GM18507 (cell line): ENCODE results near the gene GRIK3.
"Not testable (repeated sequence)": the region's sequence is repeated elsewhere in the genome, so short reads cannot be mapped to it uniquely, and the experiment has no call there.

Source experiments
- DNase-seq: peaks from one replicate; pipeline ENCODE4 v3.0.0; 2011; ENCODE audit warnings: low read depth; ENCODE audit not compliant: insufficient read length; ENCODE audit errors: extremely low spot score
- FAIRE-seq: peaks from 2 replicates; lab custom pipeline; 2011; peaks lifted over from hg19 to GRCh38; lab: Jason Lieb, UNC

The GRIK3 gene

GRCh38 chr1:36919491-36920145 lies 114.7 kb downstream of the GRIK3 start:
- no peak for DNase-seq
- no peak for FAIRE-seq

DNA sequence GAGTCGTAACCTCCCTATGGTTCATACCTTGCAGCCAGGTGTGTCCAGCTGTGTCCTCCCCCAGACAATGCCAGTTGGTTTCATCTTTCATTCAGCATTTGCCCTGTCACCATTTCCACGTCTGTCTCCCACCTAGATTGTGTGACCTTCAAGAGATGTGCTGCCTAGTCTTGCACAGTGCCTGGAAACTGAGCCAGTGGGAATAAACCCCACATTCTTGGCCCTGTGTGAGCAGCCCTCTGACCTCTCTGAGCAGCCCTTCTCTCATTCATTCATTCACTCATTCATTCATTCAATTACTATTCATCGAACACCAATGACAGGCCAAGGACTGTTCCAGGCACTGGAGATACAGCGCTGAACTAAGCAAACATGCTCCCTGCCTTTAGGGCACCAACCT lies 115.7 kb downstream of the GRIK3 start:
- FAIRE-seq, result no peak

DNA sequence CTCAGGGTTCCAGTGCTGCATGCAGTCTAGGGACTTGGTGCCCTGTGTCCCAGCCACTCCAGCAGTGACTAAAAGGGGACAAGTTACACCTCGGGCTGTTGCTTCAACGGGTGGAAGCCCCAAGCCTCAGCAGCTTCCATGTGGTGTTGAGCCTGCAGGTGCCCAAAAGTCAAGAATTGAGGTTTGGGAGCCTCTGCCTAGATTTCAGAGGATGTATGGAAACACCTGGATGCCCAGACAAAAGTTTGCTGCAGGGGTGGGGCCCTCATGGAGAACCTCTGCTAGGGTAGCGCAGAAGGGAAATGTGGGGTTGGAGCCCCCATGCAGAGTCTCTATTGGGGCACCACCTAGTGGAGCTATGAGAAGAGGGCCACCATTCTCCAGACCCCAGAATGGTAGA lies 117.8 kb downstream of the GRIK3 start:
- not testable (repeated sequence) for FAIRE-seq, DNase-seq

More for the DNA sequence above, 115.7 kb downstream of the GRIK3 start:
- DNase-seq, result no peak

GRCh38 chr1:36913484-36914060 lies 120.7 kb downstream of the GRIK3 start:
- no peak for FAIRE-seq
- no peak for DNase-seq

DNA sequence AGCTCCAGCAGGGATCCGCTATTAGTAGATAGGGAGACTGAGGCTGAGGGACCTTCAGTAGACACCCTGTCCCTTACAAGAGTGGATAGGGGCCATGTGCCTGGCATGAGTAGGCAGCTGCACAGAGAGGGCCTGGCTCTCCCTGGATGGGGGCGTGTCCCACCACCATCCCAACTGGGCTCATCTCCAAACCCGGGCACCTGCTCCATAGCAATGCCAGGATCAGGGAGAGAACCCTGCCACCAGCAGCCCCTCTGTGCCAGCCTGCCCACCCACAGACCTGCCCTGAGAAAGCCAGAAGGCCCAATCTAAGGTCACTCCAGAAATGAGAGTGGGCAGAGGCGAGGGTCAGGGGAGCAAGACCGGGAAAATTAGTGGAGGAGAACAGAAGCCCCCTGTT lies 121.3 kb downstream of the GRIK3 start:
- no peak for FAIRE-seq
- no peak for DNase-seq

- no peak for DNase-seq
- no peak for FAIRE-seq
Measured at GRCh38 chr1:36912365-36912865, 121.9 kb downstream of the GRIK3 start.

DNA sequence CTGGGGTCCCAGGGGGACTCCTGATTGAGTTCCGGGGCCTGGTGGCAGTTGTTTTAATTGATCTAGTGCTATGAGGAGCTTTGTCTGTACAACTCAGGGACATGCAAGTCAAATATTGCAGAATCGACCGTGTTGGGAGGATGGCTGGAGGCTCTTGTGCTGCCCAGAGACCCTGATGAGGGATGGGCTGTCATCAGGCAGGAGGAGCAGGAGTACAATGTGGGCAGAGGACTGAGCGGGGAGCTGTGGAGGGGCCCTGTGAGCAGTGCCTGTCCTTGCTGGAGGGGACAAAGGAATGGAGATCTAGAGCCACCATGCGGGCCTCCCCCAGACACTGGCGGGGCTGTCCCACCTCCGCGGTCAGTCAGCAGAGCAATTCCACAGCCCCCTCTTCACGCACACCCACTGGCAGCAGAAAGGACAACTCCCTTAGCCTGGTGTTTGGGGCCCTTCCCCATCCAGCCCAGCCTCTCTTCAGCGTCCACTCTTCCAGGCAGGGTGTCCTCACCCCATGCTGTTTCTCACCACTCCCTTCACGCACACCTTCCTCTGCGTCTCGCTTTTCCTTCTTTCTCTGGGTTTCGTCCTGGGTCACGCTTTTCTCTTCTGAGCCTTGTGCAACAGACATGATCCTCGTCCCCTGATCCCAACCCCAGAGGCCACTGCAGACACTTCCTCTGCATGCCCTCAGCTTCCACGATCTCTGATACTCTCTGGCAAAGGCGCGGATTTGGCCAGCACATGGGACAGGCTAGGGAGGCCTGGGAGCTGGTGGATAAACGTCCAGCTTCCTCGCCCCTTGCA lies 122.6 kb downstream of the GRIK3 start:
- FAIRE-seq, result no peak
- DNase-seq, result no peak

DNA sequence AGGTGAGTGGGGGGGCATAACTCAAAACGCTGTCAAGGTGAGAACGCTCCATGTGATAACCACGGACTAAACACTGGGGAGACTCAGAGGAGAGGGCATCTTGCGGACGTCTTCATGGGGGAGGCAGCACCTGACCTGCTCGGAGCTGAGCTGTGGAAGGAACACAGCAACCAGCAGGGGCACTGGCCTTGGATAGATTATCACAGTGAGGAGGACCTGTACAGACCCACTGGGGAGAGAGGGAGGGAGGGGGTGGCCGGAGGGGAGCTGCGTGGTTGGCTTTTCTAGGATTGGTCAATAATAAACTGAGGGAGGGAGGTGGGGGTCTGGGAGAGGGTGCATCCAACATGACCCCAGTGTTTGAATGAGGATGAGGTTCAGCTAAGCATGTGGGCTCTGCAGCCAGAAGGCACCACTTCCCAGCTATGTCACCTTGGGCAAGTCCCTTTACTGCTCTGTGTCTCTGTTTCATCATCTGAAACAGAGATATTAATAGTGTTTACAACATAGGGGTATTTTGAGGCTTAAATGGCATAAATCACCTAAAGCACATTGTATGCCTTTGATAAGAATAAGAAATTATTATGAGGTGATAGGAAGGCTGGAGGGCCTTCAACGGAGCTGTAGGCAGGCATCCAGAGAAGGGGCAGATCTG lies 123.3 kb downstream of the GRIK3 start:
- FAIRE-seq (no peak), DNase-seq (no peak)

- FAIRE-seq, result no peak
- no peak for DNase-seq
Measured at GRCh38 chr1:36909946-36910725, 124.2 kb downstream of the GRIK3 start.

- DNase-seq, FAIRE-seq: not testable (repeated sequence)
Measured at GRCh38 chr1:36909359-36909758, 125.0 kb downstream of the GRIK3 start.

- no peak for FAIRE-seq
- DNase-seq, result no peak
Measured at GRCh38 chr1:36908096-36908495, 126.2 kb downstream of the GRIK3 start.

DNA sequence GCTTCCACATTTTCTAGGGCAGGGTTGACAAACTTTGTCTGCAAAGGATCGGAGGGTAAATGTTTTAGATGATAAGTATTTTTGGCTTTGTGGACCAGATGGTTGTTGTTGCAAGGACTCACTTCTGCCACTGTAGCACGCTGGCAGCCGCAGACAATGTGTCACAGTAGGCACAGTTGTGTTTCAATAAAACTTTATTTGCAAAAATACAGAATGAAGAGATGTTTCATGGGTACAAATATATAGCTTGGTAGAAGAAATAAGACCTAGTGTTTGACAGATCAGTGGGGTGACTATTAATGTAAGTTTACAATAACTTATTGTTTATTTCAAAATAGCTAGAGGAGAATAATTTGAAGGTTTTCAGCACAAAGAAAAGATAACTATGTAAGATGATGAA lies 127.8 kb downstream of the GRIK3 start:
- FAIRE-seq (no peak), DNase-seq (no peak)

- FAIRE-seq (no peak), DNase-seq (no peak)
Measured at GRCh38 chr1:36905941-36906340, 128.4 kb downstream of the GRIK3 start.

GRCh38 chr1:36900128-36900527 lies 134.2 kb downstream of the GRIK3 start:
- no peak for DNase-seq
- FAIRE-seq, result no peak

GRCh38 chr1:36897813-36898212 lies 136.5 kb downstream of the GRIK3 start:
- DNase-seq, FAIRE-seq: not testable (repeated sequence)

GRCh38 chr1:36894824-36895223 lies 139.5 kb downstream of the GRIK3 start:
- DNase-seq (no peak), FAIRE-seq (no peak)

GRCh38 chr1:36890776-36891175 lies 143.5 kb downstream of the GRIK3 start:
- FAIRE-seq, result no peak

GRCh38 chr1:36889478-36890226 lies 144.7 kb downstream of the GRIK3 start:
- FAIRE-seq (no peak), DNase-seq (no peak)

More at GRCh38 chr1:36890776-36891175, 143.5 kb downstream of the GRIK3 start:
- DNase-seq, result no peak
